Measurements from ENCODE around the gene HHIPL1. TPM values are rescaled to one million over a fixed set of nuclear protein-coding genes. Genes with fewer than 3 reads are reported as not detected.

HHIPL1 gene
- polyA plus RNA-seq, 6 donors from 2014 or later, result 0.13 TPM; not detected in 5

GRCh38 chr14:99717682-99718013, 72.7 kb downstream of the HHIPL1 start:
- Mint-ChIP-seq H3K4me1 (no peaks in the 10 kb centered on the region), H3K27ac (no peak overlapping the region), H3K4me3 (no peak overlapping the region), H3K36me3 (no peaks in the 10 kb centered on the region), H3K9me3 (peaks cover 0 to 8% (median 0%) of the 10 kb centered on the region in 7 donors), H3K27me3 (peaks cover 2 to 19% (median 17%) of the 10 kb centered on the region in 3 donors)
- no peak for DNase-seq
- no peak for ATAC-seq (ENCODE audit: low read depth in 2 of 2)

- no peaks in the 10 kb centered on the region for H3K4me1 Mint-ChIP-seq
- ATAC-seq (ENCODE audit: low read depth in 2 of 2), result no peak
- H3K27me3 Mint-ChIP-seq, result peaks cover 0 to 22% (median 17%) of the 10 kb centered on the region in 3 donors
- no peak for DNase-seq
- H3K36me3 Mint-ChIP-seq, result no peaks in the 10 kb centered on the region
- peaks cover 0 to 3% (median 0%) of the 10 kb centered on the region in 7 donors for H3K9me3 Mint-ChIP-seq
- H3K4me3 Mint-ChIP-seq, result no peak overlapping the region
- no peak overlapping the region for H3K27ac Mint-ChIP-seq
Measured at GRCh38 chr14:99718031-99718810, 73.3 kb downstream of the HHIPL1 start.

- H3K4me1 Mint-ChIP-seq, result no peaks in the 10 kb centered on the region
Measured at GRCh38 chr14:99718811-99719192, 73.9 kb downstream of the HHIPL1 start.

GRCh38 chr14:99720941-99721791, 76.2 kb downstream of the HHIPL1 start:
- no peak for DNase-seq

More at GRCh38 chr14:99718811-99719192, 73.9 kb downstream of the HHIPL1 start:
- no peak for DNase-seq
- Mint-ChIP-seq H3K36me3 (no peaks in the 10 kb centered on the region), H3K9me3 (no peaks in the 10 kb centered on the region), H3K4me3 (no peak overlapping the region), H3K27me3 (peaks cover 5 to 22% (median 17%) of the 10 kb centered on the region in 3 donors), H3K27ac (no peak overlapping the region)
- no peak for ATAC-seq (ENCODE audit: low read depth in 2 of 2)

GRCh38 chr14:99721792-99722516, 77.0 kb downstream of the HHIPL1 start:
- Mint-ChIP-seq H3K9me3 (no peaks in the 10 kb centered on the region), H3K27ac (peak overlapping the region in 1 of 6 donors; percentile 67), H3K4me3 (no peak overlapping the region), H3K27me3 (peaks cover 5 to 44% (median 26%) of the 10 kb centered on the region in 3 donors), H3K4me1 (no peaks in the 10 kb centered on the region), H3K36me3 (no peaks in the 10 kb centered on the region)
- no peak for ATAC-seq (ENCODE audit: low read depth in 2 of 2)
- DNase-seq, result no peak

More at GRCh38 chr14:99720941-99721791, 76.2 kb downstream of the HHIPL1 start:
- Mint-ChIP-seq H3K9me3 (no peaks in the 10 kb centered on the region), H3K4me3 (no peak overlapping the region), H3K27ac (no peak overlapping the region), H3K36me3 (no peaks in the 10 kb centered on the region), H3K27me3 (peaks cover 5 to 44% (median 26%) of the 10 kb centered on the region in 3 donors), H3K4me1 (no peaks in the 10 kb centered on the region)
- no peak for ATAC-seq (ENCODE audit: low read depth in 2 of 2)

- no peaks in the 10 kb centered on the region for H3K9me3 Mint-ChIP-seq
- ATAC-seq (ENCODE audit: low read depth in 2 of 2) (no peak), DNase-seq (no peak)
- H3K27me3 Mint-ChIP-seq, result peaks cover 5 to 52% (median 30%) of the 10 kb centered on the region in 3 donors
- H3K4me3 Mint-ChIP-seq, result no peak overlapping the region
- H3K36me3 Mint-ChIP-seq, result no peaks in the 10 kb centered on the region
- no peak overlapping the region for H3K27ac Mint-ChIP-seq
- no peaks in the 10 kb centered on the region for H3K4me1 Mint-ChIP-seq
Measured at GRCh38 chr14:99722741-99723140, 77.8 kb downstream of the HHIPL1 start.

GRCh38 chr14:99724196-99724891, 79.4 kb downstream of the HHIPL1 start:
- no peaks in the 10 kb centered on the region for H3K36me3 Mint-ChIP-seq
- H3K27ac Mint-ChIP-seq, result peak overlapping the region in 1 of 6 donors; percentile 21
- H3K27me3 Mint-ChIP-seq, result peaks cover 5 to 62% (median 36%) of the 10 kb centered on the region in 3 donors
- no peaks in the 10 kb centered on the region for H3K9me3 Mint-ChIP-seq
- H3K4me3 Mint-ChIP-seq, result peak overlapping the region in 1 of 8 donors; percentile 31
- ATAC-seq (ENCODE audit: low read depth in 2 of 2) (no peak), DNase-seq (no peak)
- H3K4me1 Mint-ChIP-seq, result no peaks in the 10 kb centered on the region

- Mint-ChIP-seq H3K27ac (no peak overlapping the region), H3K4me3 (no peak overlapping the region), H3K27me3 (peaks cover 5 to 67% (median 38%) of the 10 kb centered on the region in 3 donors), H3K4me1 (no peaks in the 10 kb centered on the region), H3K9me3 (no peaks in the 10 kb centered on the region), H3K36me3 (no peaks in the 10 kb centered on the region)
- ATAC-seq (ENCODE audit: low read depth in 2 of 2) (no peak), DNase-seq (no peak)
Measured at GRCh38 chr14:99724939-99725773, 80.2 kb downstream of the HHIPL1 start.

GRCh38 chr14:99725774-99726537, 81.0 kb downstream of the HHIPL1 start:
- H3K9me3 Mint-ChIP-seq, result no peaks in the 10 kb centered on the region
- no peaks in the 10 kb centered on the region for H3K36me3 Mint-ChIP-seq
- H3K27ac Mint-ChIP-seq, result no peak overlapping the region
- ATAC-seq (ENCODE audit: low read depth in 2 of 2), result no peak
- DNase-seq, result no peak
- no peak overlapping the region for H3K4me3 Mint-ChIP-seq
- H3K4me1 Mint-ChIP-seq, result peaks cover 0 to 5% (median 3%) of the 10 kb centered on the region in 3 donors
- peaks cover 5 to 73% (median 38%) of the 10 kb centered on the region in 3 donors for H3K27me3 Mint-ChIP-seq

GRCh38 chr14:99726538-99727095, 81.7 kb downstream of the HHIPL1 start:
- no peaks in the 10 kb centered on the region for H3K9me3 Mint-ChIP-seq
- H3K27me3 Mint-ChIP-seq, result peaks cover 5 to 80% (median 38%) of the 10 kb centered on the region in 3 donors
- H3K36me3 Mint-ChIP-seq, result no peaks in the 10 kb centered on the region
- peaks cover 0 to 5% (median 3%) of the 10 kb centered on the region in 3 donors for H3K4me1 Mint-ChIP-seq
- ATAC-seq (ENCODE audit: low read depth in 2 of 2) (no peak), DNase-seq (no peak)
- H3K27ac Mint-ChIP-seq, result peak overlapping the region in 1 of 6 donors; percentile 83
- no peak overlapping the region for H3K4me3 Mint-ChIP-seq

GRCh38 chr14:99727096-99727870, 82.4 kb downstream of the HHIPL1 start:
- Mint-ChIP-seq H3K9me3 (no peaks in the 10 kb centered on the region), H3K27me3 (peaks cover 5 to 82% (median 41%) of the 10 kb centered on the region in 3 donors), H3K36me3 (no peaks in the 10 kb centered on the region), H3K27ac (peak overlapping the region in 1 of 6 donors; percentile 83), H3K4me1 (peaks cover 0 to 5% (median 3%) of the 10 kb centered on the region in 3 donors), H3K4me3 (no peak overlapping the region)
- ATAC-seq (ENCODE audit: low read depth in 2 of 2), result no peak
- no peak for DNase-seq
